Stimulated activated CD4-positive, alpha-beta T cell treated with anti-CD3 and anti-CD28 coated beads, Interleukin-15, amount 100 ng/mL, for 1 hour (primary cell): ENCODE measurements around the gene LRRC51.

Experiments used
- DNase-seq, 2 donors: peaks; one replicate each; pipeline ENCODE4 v3.0.0-alpha.2; 2020; ENCODE audit warnings: low read depth in 1 of 2, low spot score in 1 of 2

The LRRC51 gene

DNA sequence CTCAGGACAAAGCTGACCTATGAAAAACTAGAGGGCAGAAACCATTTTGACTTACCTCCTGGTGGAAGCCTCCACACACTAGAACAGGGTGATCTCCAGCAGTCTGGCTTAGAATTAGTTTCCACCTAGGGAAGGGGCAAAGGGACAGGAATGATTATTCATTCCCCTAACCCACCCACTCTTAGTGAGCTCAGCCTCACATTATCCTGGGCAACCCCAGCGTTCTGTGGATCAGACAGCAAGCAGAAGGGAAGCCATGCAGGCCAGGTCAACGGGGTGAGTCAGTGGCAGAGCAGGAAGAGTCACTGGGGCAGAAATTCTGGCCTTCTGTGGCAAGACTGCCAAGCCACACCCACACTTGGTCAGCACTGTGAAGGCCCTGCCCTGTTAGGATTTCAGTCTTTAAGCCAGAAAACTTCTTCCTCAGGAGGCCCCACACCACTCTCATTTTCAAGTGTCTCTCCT, 10.8 kb upstream of the LRRC51 start:
- DNase-seq: no peak

DNA sequence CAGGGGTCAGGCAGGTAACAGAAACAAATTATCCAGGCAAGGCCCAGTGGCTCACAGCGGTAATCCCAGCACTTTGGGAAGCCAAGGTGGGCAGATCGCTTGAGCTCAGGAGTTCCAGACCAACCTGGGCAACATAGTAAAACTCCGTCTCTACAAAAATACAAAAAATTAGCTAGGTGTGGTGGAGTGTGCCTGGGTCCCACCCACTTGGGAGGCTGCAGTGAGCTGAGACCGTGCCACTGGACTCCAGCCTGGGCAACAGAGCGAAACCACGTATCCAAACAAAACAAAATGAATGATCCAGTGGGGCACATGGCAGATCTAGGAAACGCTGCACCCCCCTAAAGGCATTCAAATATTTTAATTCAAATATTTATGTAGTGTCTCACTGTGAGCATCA, 10.2 kb upstream of the LRRC51 start:
- DNase-seq: no peak

GRCh38 chr11:72072348-72072747, 8.3 kb upstream of the LRRC51 start:
- no peak for DNase-seq

DNA sequence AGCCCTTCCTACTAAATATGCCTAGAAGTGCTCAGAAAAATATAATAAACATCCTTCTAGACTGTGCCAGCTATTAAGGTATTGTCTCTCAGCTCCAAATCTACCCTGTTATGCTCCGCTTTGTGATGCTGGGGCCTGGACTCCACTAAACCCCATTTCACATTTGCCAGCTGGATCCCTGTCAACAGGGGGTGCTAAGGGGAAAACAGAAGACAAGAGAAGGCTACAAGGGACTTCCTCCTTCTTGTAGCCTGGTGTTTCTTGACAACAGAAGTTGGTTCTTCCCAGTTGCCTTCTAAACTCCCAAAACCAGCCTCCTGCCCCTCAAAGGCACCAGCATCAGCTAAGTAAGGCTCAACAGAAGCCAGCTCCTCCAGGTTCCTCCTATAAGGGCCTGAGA, 5.5 kb upstream of the LRRC51 start:
- DNase-seq: no peak

- no peak for DNase-seq
Observed at GRCh38 chr11:72075756-72076155, 4.9 kb upstream of the LRRC51 start.

DNA sequence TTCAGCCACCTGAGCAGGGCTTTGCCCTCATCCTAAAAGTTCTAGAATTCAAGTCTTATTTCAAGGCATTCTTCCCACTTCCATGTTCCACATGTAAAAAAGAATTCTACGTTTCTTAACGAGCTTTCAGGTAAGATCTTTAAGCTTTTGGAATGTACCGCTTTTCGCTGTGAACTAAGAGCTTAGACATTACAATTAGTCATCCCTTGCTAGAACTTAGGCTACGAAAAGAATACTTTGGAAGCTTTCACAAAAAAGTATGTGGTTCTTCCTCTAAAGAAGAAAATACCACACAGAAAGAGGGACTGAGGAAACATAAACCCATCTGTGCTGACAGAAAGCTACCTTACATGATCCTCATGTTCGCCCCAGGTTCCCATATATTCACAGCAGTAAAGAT, 2.2 kb upstream of the LRRC51 start:
- no peak for DNase-seq

- no peak for DNase-seq
Observed at GRCh38 chr11:72079819-72080325, 778 bp upstream of the LRRC51 start.

DNA sequence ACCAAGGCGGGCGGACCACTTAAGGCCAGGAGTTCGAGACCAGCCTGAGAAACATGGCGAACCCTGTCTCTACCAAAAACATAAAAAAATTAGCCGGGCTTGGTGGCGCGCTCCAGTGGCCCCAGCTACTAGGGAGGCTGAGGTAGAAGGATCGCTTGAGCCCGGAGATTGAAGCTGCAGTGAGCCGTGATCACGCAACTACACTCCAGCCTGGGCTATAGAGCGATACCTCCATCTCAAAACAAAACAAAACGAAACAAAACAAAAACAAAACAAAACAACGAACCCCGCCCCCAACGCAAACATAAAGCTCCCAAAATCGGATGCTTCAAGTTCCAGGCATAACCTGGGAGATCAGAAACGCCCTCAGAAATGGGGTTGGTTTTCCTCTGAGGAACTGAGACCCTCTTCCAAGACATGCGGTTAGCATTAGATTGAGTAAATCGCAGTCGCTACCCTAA, 564 bp downstream of the LRRC51 start:
- DNase-seq: no peak

GRCh38 chr11:72081821-72082453, 1.3 kb downstream of the LRRC51 start:
- no peak for DNase-seq

GRCh38 chr11:72083414-72083813, 2.8 kb downstream of the LRRC51 start:
- DNase-seq: no peak

DNA sequence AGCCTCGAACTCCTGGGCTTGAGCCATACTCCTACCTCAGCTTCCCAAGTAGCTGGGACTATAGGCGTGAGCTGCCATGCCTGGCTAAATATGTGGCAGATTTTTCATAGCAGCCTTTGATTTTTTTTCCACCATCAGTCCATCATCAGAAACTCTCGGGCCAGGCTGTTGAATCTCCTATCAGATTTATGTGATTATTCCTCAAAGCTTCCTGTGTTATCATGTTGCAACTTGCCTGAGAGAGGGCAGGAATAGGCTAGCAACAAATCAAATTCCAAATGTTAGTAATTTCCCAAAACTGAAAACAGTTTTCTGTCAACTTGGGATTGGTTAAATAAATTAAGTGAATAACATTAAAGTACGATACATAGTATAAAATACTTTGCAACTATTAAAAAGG, 3.4 kb downstream of the LRRC51 start:
- DNase-seq: no peak

- DNase-seq: no peak
Observed at GRCh38 chr11:72084965-72085364, 4.3 kb downstream of the LRRC51 start.

GRCh38 chr11:72085621-72086351, 5.1 kb downstream of the LRRC51 start:
- no peak for DNase-seq

DNA sequence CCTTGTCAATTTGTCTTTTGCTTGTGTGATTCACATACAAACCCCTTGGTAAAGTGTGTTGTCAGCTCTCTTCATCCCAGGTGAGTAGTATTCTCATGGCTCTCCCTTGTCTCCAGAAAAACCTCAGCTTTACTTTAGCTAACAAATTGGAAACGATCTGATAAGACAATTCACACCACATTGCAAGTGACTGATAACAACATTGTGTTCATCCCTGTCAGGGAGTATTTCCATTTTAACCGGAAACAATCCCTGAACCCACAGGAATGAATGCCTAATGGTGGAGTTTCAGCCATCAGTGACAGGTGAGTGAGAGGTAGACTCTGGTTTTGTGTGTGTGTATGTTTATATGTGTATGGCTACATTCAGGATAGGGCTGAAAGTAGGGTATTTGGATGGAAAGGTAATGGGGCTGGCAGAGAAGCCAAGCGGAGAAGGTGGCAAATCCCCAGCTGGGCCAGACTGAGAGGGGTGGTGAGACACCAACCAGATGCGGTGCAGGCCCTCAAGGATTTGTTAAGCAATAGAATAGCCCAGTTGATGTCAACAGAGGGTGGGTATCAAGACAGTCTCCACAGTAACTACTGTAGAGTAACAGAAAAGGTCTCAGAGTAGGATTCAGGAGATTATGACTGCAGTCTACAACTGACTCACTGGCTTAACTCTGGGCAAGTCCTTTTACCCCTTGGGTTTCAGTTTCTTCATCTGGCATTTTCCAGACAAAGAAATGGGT, 7.6 kb downstream of the LRRC51 start:
- no peak for DNase-seq

DNA sequence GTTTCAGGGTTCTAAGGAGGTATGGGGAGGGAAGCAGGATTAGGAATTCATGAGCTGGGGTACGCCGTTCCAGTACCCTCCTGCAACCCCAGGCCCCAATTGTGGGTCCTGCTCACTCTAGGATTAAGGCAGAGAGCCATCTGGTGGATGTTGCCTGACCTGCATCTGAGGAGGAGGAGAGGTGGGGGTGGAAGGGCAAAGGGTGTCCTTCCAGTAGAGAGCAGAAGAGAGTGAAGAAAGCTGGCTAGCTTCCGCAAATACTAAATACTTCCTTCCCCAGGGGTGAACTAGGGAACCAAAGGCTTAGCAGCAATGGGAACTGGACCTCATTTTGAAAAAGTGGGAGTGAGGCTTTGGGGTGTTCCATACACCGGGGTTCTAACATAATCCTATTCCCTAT, 10.6 kb downstream of the LRRC51 start:
- DNase-seq: peak; percentile 39 to 50

GRCh38 chr11:72098741-72099140, 18.1 kb downstream of the LRRC51 start:
- no peak for DNase-seq

DNA sequence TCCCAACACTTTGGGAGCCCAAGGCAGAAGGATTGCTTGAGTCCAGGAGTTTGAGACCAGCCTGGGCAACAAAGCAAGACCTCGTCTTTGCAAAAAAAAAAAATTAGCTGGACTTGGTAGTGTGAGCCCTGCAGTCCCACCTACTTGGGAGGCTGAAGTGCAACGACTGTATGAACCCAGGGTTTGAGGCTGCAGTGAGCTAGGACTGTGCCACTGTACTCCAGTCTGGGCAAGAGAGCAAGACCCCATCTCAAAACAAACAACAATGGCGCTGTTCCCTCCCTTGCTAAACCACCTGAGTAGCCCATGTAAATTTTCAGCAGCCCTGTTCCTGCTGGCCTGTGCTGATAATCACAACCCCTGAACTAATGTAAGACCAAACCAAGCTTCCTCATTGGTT, 19.4 kb downstream of the LRRC51 start:
- DNase-seq: no peak

- no peak for DNase-seq
Observed at GRCh38 chr11:72100462-72100861, 19.8 kb downstream of the LRRC51 start.

DNA sequence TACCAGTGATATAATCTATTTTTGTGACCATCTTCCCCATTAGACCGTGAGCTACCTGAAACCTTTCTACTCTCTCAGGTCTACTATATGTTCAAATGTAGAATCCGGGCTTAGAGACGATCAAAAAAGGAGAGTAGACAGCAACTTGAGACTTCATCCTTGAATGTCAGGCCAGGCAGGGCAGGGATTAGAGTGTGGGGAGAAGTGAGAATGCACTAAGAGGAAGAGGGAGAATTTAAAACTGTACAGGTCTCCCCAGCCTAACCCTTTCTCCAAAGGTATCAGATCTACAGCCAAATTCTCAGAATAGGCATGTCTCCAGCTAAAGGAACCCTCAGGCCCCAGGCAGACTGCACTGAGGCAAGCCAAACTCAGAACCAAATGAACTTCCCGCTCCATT, 21.5 kb downstream of the LRRC51 start:
- no peak for DNase-seq

GRCh38 chr11:72102631-72102945, 21.9 kb downstream of the LRRC51 start:
- DNase-seq: no peak

- DNase-seq: peak; percentile 91 to 94
Observed at GRCh38 chr11:72102946-72103753, 22.5 kb downstream of the LRRC51 start, which contains the start of gene LAMTOR1. TSS of gene LAMTOR1 (minus strand) at chr11:72103297. CDS start at chr11:72103224, 73 bp downstream.
